HepG2 (cell line): Measurements from ENCODE around the gene YIPF4. TPM values are rescaled to one million over a fixed set of nuclear protein-coding genes. Genes with fewer than 3 reads are reported as not detected.

Source experiments
- MEIS2 ChIP-seq: sonication (generic); formaldehyde crosslinking; IDR thresholded peaks from 2 replicates; pipeline ENCODE4 v1.9.0; 2021; ENCODE audit warnings: mild to moderate bottlenecking, missing genetic modification reagents
- NFATC3 ChIP-seq: sonication (generic); formaldehyde crosslinking; IDR thresholded peaks from 2 replicates; pipeline ENCODE4 v1.5.1; 2020; ENCODE audit warnings: mild to moderate bottlenecking, missing genetic modification reagents
- SMAD3 ChIP-seq: sonication (generic); formaldehyde crosslinking; IDR thresholded peaks from 2 replicates; pipeline ENCODE4 v1.4.0; 2020; ENCODE audit warnings: missing genetic modification reagents
- YY1 ChIP-seq: IDR thresholded peaks from 2 replicates; pipeline ENCODE4 v1.6.1; 2011; ENCODE audit warnings: low read length, low read depth, moderate library complexity, mild to moderate bottlenecking; ENCODE audit not compliant: insufficient read depth, insufficient replicate concordance
- ZNF430 ChIP-seq: sonication (generic); formaldehyde crosslinking; IDR thresholded peaks from 2 replicates; pipeline ENCODE4 v1.9.0; 2021; ENCODE audit warnings: mild to moderate bottlenecking, missing genetic modification reagents
- polyA plus RNA-seq, 8 experiments: library from polyadenylated mRNA; depleted of rRNA in 3 of 8; stranded (reverse) in 7 of 8; unstranded in 1 of 8; fragments of >200 nt; fragmentation: Illumina TruSeq in 4 of 8; extraction: Trizol in 4 of 8; gene quantifications; 2 replicates each; pipeline versions ENCODE4 v1.2.1 to v1.2.3, GENCODE V29; 2011 to 2016; ENCODE audit warnings: low read depth in 4 of 8, missing spikeins in 1 of 8, mixed read lengths in 1 of 8; ENCODE audit not compliant: insufficient read depth in 1 of 8
- total RNA-seq, 5 experiments: library from RNA; depleted of rRNA; stranded (reverse); fragments of >200 nt; fragmentation: Illumina TruSeq; extraction: Trizol; gene quantifications; 2 replicates each; pipeline ENCODE4 v1.2.3, GENCODE V29; 2016; ENCODE audit warnings: low read depth in 1 of 5
- TF ChIP-seq, protein P1 (sequence below): sonication (generic); formaldehyde crosslinking; IDR thresholded peaks from 2 replicates; pipeline ENCODE4 v1.4.0; 2020; ENCODE audit warnings: missing genetic modification reagents, borderline replicate concordance
- TF ChIP-seq, protein P2 (sequence below): sonication (generic); formaldehyde crosslinking; IDR thresholded peaks from 2 replicates; pipeline ENCODE4 v1.5.1; 2020; ENCODE audit warnings: missing genetic modification reagents, mild to moderate bottlenecking, borderline replicate concordance
- TF ChIP-seq, protein P3 (sequence below): sonication (generic); formaldehyde crosslinking; IDR thresholded peaks from 2 replicates; pipeline ENCODE4 v1.5.0; 2020; ENCODE audit warnings: missing genetic modification reagents, mild to moderate bottlenecking, borderline replicate concordance
- TF ChIP-seq, protein P4 (sequence below): sonication (generic); formaldehyde crosslinking; IDR thresholded peaks from 2 replicates; pipeline ENCODE4 v1.8.1; 2022; ENCODE audit warnings: mild to moderate bottlenecking, missing genetic modification reagents
- TF ChIP-seq, protein P5 (sequence below): sonication (generic); formaldehyde crosslinking; IDR thresholded peaks from 2 replicates; pipeline ENCODE4 v1.4.0; 2020; ENCODE audit warnings: missing genetic modification reagents, borderline replicate concordance

YIPF4 gene
- total and polyA plus RNA-seq, 2 of the 13 experiments (the other 11 are each of a cell fraction or from before 2014, with no cell fraction given), result 19.0 to 43.9 TPM

DNA sequence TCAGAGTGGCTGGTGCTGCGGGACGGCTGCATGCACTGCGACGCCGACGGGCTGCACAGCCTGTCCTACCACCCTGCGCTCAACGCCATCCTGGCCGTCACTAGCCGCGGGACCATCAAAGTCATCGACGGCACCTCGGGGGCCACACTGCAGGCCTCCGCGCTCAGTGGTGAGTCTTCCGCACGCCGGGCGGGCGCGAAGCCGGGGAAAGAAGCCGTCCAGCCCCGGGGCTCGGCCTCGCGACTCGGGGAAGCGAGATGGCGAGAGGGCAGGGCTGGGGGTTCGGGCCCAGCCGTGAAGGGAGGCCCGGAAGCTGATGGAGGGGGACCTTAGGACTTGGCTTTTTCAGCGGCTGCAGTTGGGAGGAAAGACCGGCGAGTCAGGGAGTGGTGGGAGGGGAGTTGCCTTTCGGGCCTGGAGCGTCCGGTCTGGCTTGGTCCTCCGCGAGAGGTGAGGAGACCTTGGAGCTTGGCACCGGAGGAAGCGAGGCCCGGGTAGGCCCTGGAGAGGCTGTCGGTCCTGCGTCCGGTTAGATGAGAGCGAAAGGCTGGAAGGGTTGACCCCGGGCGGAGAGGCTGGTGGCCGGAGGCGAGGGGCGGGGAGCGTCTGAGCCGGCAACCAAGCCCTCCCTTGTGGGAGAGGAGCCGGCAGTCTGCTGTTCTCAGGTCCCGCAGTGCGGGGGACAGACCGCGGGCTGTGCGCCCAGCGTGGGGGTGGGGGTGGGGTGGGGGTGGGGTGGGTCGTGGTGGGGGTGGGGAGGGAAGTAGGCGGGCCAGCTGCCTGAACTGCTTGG lies 79.8 kb downstream of the YIPF4 start (continued):
- TF ChIP-seq, protein P1, sequence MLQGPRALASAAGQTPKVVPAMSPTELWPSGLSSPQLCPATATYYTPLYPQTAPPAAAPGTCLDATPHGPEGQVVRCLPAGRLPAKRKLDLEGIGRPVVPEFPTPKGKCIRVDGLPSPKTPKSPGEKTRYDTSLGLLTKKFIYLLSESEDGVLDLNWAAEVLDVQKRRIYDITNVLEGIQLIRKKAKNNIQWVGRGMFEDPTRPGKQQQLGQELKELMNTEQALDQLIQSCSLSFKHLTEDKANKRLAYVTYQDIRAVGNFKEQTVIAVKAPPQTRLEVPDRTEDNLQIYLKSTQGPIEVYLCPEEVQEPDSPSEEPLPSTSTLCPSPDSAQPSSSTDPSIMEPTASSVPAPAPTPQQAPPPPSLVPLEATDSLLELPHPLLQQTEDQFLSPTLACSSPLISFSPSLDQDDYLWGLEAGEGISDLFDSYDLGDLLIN (CRISPR knock-in tag), result no peak
- TF ChIP-seq, protein P2, sequence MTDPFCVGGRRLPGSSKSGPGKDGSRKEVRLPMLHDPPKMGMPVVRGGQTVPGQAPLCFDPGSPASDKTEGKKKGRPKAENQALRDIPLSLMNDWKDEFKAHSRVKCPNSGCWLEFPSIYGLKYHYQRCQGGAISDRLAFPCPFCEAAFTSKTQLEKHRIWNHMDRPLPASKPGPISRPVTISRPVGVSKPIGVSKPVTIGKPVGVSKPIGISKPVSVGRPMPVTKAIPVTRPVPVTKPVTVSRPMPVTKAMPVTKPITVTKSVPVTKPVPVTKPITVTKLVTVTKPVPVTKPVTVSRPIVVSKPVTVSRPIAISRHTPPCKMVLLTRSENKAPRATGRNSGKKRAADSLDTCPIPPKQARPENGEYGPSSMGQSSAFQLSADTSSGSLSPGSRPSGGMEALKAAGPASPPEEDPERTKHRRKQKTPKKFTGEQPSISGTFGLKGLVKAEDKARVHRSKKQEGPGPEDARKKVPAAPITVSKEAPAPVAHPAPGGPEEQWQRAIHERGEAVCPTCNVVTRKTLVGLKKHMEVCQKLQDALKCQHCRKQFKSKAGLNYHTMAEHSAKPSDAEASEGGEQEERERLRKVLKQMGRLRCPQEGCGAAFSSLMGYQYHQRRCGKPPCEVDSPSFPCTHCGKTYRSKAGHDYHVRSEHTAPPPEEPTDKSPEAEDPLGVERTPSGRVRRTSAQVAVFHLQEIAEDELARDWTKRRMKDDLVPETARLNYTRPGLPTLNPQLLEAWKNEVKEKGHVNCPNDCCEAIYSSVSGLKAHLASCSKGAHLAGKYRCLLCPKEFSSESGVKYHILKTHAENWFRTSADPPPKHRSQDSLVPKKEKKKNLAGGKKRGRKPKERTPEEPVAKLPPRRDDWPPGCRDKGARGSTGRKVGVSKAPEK (CRISPR knock-in tag), result peak; percentile 72; the same call in 1 of the 2 replicates
- TF ChIP-seq ZNF430, result no peak; the same call in 1 of the 2 replicates
- TF ChIP-seq, protein P3, sequence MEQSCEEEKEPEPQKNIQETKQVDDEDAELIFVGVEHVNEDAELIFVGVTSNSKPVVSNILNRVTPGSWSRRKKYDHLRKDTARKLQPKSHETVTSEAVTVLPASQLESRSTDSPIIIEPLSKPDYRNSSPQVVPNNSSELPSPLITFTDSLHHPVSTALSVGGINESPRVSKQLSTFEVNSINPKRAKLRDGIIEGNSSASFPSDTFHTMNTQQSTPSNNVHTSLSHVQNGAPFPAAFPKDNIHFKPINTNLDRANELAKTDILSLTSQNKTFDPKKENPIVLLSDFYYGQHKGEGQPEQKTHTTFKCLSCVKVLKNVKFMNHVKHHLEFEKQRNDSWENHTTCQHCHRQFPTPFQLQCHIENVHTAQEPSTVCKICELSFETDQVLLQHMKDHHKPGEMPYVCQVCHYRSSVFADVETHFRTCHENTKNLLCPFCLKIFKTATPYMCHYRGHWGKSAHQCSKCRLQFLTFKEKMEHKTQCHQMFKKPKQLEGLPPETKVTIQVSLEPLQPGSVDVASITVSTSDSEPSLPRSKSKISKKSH (CRISPR knock-in tag), result no peak; the same call in 1 of the 2 replicates
- TF ChIP-seq MEIS2 (CRISPR knock-in tag), result no peak; the same call in 1 of the 2 replicates
- TF ChIP-seq SMAD3 (CRISPR knock-in tag), result no peak
- TF ChIP-seq, protein P4, sequence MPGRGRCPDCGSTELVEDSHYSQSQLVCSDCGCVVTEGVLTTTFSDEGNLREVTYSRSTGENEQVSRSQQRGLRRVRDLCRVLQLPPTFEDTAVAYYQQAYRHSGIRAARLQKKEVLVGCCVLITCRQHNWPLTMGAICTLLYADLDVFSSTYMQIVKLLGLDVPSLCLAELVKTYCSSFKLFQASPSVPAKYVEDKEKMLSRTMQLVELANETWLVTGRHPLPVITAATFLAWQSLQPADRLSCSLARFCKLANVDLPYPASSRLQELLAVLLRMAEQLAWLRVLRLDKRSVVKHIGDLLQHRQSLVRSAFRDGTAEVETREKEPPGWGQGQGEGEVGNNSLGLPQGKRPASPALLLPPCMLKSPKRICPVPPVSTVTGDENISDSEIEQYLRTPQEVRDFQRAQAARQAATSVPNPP, result no peak
- TF ChIP-seq, protein P5, sequence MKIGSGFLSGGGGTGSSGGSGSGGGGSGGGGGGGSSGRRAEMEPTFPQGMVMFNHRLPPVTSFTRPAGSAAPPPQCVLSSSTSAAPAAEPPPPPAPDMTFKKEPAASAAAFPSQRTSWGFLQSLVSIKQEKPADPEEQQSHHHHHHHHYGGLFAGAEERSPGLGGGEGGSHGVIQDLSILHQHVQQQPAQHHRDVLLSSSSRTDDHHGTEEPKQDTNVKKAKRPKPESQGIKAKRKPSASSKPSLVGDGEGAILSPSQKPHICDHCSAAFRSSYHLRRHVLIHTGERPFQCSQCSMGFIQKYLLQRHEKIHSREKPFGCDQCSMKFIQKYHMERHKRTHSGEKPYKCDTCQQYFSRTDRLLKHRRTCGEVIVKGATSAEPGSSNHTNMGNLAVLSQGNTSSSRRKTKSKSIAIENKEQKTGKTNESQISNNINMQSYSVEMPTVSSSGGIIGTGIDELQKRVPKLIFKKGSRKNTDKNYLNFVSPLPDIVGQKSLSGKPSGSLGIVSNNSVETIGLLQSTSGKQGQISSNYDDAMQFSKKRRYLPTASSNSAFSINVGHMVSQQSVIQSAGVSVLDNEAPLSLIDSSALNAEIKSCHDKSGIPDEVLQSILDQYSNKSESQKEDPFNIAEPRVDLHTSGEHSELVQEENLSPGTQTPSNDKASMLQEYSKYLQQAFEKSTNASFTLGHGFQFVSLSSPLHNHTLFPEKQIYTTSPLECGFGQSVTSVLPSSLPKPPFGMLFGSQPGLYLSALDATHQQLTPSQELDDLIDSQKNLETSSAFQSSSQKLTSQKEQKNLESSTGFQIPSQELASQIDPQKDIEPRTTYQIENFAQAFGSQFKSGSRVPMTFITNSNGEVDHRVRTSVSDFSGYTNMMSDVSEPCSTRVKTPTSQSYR (CRISPR knock-in tag), result peak; percentile 3; the same call in 1 of the 2 replicates
- TF ChIP-seq NFATC3, result no peak
- TF ChIP-seq YY1, result no peak
